ENCODE measurements around the gene MUC22.

GRCh38 chr6:31079656-31080261 lies 69.5 kb downstream of the MUC22 start:
- peak; percentile 77 to 87 for TF ChIP-seq CTCF (conservative IDR thresholded peaks at IDR 0.05 in 1 of 2, IDR thresholded peaks at IDR 0.05 in 1 of 2; ENCODE audit: low read depth in 1 of 2, low read length in 2 of 2)
- no peak for TF ChIP-seq EZH2 (IDR thresholded peaks at IDR 0.05; ENCODE audit: low read length, missing control alignments)

Measured in fibroblast of lung (primary cell).